GM21529 (cell line): ENCODE measurements around the gene MRE11.

Experiments
- ATAC-seq: cut with Tn5 transposase; IDR thresholded peaks from one replicate; pipeline ENCODE4 v1.9.1; 2021; ENCODE audit not compliant: unreplicated experiment

The MRE11 gene

DNA sequence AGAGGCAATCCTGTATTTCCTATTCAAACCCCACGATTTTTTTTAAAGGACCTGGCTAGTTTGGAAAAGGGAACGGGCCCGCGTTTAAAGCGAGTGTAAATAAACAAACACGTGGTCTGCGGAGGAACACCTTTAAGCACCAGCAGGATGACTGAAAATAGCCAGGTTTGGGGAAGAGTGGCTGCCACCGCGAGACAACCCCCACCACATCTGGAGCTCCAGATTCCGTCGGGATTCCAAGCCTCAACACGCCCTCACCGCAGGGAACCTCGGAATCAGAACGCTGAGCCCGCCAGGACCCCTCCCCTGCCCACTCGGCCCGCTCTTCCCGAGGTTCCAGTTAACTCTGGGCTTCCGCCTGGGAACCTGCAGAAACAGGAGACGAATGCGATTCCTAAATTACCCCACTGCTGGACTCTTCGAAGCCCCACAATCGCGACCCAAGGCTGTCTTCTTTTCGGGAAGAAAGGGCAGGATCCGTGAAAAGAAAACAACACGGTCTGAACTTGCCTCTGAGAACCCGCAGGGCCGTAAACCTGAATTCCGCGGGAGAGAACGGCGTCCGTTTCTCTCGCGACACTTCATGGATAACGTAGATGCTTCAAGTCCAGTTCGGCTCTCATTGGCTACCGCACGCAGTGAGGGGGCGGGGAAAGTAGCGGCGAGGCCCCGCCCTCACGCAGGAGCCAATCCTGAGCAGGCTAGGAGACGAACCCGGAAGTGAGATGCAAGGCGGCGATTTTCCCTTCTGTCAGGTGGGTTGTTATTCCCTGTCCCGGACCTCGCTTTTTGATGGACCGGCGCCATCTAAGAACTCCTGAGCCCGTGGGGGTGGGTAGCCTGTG lies at the start of gene MRE11, which contains the start of gene ANKRD49:
Gene MRE11, minus strand, starts transcription at position 564 of the 845 bp plus-strand sequence. CDS start 1,043 bp downstream, outside the sequence.
Gene ANKRD49, plus strand, starts transcription at position 704 of the 845 bp plus-strand sequence. CDS start 2,710 bp downstream, outside the sequence.
- peak; percentile 99 for ATAC-seq

GRCh38 chr11:94539420-94539819 lies 45.8 kb upstream of the MRE11 start:
- no peak for ATAC-seq

- no peak for ATAC-seq
These were observed 43.5 kb upstream of the MRE11 start for GRCh38 chr11:94537031-94537600.

- no peak for ATAC-seq
These were observed 42.7 kb upstream of the MRE11 start for GRCh38 chr11:94536386-94536785.

- ATAC-seq, result no peak
These were observed 40.3 kb upstream of the MRE11 start for GRCh38 chr11:94533696-94534630.

DNA sequence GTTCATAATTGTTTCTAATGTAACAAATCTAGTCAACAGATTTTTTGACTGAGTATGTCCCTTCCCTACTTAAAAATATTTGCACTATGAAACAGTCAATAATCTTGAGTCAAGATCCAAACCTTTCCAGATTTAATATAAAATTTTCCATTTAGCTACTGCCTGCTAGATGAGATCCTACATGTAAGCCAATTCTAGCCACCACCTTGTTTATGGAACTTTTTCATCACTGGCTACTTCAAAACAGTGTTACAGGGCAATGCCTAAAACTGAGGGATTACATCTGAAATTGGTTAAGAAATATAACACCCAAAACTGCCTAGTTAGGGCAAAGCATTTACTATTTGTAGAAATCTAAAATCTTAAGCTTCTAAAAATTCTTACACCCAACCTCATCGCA lies 39.6 kb upstream of the MRE11 start:
- no peak for ATAC-seq

DNA sequence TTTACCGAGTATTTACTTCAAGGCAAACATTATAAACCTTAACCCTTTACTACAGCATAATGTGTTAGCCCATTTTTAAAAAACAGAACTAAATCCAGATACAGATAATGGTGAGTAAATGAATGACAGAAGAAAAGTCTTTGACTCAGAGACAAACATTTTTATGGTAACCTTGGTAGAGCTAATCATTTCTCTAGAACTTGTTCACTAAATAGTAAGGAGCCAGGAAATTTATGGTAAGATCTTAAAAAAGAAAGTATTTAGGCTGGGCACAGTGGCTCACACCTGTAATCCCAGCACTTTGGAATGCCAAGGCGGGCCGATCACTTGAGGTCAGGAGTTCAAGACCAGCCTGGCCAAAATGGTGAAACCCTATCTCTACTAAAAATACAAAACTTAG lies 38.6 kb upstream of the MRE11 start:
- ATAC-seq, result no peak

DNA sequence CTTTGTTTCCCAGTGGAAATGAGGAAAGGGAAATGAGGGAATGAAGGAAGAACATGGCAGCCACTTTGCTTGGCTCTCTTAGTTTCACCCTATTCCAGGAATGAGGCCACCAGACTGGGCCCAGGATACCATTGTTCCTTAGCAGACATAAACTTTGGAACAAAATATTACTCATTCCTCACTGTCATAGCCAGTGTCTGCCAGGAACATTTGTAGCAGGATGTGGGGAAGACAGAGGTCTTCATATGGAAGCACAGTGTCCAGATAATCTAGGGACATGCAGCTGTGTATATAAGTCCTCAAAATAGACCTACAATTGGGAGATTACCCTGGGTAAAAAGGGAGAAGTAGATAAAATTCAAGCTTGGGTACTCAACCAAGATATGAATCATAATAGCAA lies 34.9 kb upstream of the MRE11 start:
- no peak for ATAC-seq

DNA sequence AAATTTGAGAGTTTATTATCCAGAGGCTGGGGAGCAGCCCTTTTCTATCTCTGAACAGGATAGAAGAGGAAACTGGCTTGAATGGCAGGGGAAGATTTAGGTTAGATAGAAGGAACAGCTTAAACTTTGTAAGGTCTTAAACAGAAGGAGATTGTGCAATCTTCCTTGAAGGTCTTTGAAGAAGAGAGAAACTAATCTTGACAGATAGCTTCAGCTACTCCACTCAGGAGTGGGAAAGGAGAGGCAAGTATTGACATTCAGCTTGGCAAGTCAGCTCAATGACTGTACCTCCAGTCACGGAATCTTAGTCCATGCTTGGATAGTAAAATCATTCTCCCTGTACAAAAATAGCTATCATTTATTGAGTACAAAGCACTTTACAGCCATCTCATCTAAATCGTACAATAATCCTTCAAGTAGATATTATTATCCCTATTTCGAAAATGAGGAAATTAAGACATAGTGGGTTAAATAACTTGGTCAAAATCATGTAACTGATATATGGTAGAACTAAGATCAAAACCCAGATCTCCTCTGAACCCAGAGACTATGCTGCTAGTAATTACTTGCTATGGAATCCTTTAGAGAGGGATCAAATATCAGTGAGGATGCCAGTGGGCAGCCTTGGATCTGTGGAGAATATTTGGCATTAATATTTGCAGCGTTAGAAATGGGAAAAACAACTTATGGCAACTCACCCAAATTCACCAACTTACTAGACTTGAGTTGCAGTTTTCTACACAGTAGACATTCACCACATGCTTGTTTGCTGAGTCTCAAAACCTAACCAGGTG lies 33.2 kb upstream of the MRE11 start:
- no peak for ATAC-seq

DNA sequence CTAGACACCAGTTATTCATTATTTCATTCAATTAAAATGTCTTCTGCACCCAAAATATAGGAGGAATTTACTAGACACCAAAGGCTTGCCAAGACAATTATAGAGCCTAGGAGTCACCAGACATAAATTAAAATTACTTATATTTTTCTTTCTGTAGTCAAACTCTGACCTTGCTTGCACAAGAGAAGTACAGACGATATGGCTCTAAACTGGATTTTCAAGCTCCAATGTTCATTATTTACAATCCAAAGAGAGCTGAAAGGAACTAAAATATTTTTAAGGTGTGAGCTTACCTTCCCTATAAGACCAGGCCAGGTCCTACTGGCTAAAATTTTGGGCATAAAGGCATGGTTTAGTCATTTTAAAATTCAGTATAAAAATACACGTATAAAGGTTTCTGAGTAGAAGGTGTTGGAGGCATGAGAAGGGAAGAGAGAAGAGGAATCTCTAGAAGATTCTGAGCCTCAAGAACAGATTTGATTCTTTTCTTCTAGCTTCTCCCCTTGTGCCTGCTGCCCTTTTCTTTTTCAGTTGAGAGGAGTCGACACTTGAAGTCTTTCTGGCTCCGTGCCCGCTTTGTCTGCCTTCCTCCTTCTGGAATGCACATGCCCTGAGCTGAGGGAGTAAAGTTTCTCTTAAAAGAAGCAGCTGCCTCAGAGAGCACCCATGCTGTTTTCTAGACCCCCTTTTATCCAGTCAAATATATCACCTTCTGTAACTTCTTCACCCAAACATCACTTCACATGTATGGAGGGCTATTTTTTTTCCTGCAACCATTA lies 32.1 kb upstream of the MRE11 start:
- ATAC-seq, result no peak

GRCh38 chr11:94524341-94524740 lies 30.7 kb upstream of the MRE11 start:
- ATAC-seq, result no peak

GRCh38 chr11:94521684-94522083 lies 28.0 kb upstream of the MRE11 start:
- ATAC-seq, result peak; percentile 52

- ATAC-seq, result no peak
These were observed 25.9 kb upstream of the MRE11 start for GRCh38 chr11:94519478-94520084.

DNA sequence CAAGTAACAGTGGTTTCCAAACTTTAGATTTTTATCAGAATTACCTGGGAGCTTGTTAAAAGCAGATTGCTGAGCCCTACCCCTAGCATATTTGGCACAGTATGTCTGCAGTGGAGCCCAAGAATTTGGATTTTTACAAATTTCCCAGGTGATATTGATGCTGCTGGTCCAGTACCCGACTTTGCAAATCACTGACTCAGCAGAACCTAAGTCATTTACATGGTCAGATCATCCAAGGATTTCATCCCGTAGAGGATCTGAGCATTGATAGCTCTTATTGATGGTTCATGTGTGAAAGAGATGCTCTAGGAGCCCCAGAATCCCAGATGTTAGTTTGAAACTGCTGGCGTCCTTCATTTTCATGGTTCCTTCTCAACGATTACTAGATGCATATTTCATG lies 24.7 kb upstream of the MRE11 start:
- ATAC-seq, result no peak

- ATAC-seq, result no peak
These were observed 23.1 kb upstream of the MRE11 start for GRCh38 chr11:94516725-94517124.

DNA sequence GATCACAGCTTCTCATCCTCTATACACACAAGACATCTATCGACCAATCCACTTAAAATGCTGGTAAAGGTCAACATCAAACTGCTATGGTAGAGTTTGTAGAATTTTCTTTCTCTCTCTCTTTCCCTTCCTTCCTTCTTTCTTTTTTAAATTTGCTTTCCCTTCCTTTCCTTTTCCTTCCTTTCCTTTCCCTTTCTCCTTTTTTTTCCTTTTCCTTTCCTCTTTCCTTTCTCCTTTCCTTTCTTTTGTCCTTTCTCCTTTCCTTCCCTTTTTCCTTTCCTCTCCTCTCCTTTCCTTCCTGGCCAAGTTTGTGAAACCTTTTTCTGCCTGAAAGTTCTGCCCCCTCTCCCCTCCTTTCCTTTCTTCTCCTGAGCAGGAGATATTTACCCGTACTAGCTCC lies 21.8 kb upstream of the MRE11 start:
- ATAC-seq, result no peak

DNA sequence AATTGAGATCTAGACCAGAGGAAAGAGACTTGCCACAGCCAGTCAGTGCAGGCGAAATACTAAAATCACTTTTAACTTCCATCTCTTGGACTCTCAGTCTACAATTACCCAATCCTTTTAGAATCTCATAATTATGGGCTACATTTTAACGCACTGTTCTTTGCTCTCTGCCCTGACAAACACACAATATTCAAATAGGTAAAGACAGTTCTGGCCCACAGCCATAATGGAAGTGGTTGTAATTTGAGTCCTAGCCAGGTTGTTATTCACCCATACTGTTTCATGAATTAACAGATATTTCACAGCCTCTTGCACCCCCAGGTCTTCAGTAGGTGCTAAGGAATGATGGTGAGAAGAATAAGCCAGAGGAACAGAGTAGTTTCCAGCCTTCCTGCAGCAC lies 19.4 kb upstream of the MRE11 start:
- ATAC-seq, result no peak

DNA sequence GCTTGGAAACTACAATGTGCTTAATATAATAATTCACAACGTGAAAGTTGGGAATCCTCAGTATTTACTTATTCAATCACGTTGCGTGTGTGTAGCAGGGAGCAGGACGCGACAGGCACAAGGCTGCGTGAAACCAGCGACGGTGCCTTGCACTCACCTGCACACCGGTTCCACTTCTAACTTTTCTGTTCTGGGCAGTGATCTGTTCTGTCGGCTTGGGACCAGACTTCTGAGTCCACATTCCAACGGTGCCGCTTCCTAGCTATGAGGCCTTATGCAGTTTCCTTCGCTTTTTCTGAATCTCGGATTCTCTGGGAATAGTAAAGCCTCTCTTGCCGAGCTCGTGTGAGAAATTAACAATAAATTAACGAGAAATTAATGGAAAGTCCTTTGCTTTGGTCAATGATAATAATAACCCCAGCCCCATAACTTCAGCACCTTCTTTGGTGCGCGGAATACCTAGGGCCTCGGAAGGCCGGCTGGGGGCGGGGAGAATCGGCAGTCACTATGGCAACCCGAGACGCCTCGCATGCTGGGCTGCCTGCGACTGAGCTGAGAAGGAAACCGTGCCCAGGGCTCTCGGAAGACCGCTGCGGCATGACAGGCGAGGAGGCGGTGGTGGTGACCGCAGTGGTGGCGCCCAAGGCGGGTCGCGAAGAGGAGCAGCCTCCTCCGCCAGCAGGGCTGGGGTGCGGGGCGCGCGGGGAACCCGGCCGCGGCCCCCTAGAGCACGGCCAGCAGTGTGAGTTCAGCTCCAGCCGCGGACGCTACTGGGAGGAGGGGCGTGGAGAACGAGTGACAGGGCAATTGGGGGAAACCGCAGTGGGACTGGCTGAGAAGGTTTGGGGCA lies 18.5 kb upstream of the MRE11 start, which contains the start of gene C11orf97:
Gene C11orf97, plus strand, starts transcription at position 530 of the 850 bp plus-strand sequence. Its CDS starts 68 bp downstream, at position 598.
- peak; percentile 84 for ATAC-seq
